Ovary (tissue), 3 donors: ENCODE measurements around the gene SERPINA5.

ENCODE experiments used
- CTCF ChIP-seq, 3 donors: fragments of 450-650 bp in 2 of 3; fragments of 200-600 bp in 1 of 3; IDR thresholded peaks; one replicate each; pipeline versions ENCODE4 v1.5.1 to v1.8.0; 2016 to 2022; ENCODE audit warnings: antibody characterized with exemption in 3 of 3, mild to moderate bottlenecking in 1 of 3
- POLR2A ChIP-seq: fragments of 450-650 bp; IDR thresholded peaks from one replicate; pipeline ENCODE4 v1.6.1; 2017; ENCODE audit warnings: antibody characterized with exemption, mild to moderate bottlenecking, moderate library complexity
- donor health status: DM: no; HTN: no; CAD: no.

- TF ChIP-seq CTCF (IDR thresholded peaks at IDR 0.05) (no peak), POLR2A (no peak)
Measured at GRCh38 chr14:94570440-94570839, 10.8 kb upstream of the SERPINA5 start.
